Nephron progenitor cell (in vitro differentiated cells): ENCODE results near the gene HUS1.
"Not testable (repeated sequence)": the region's sequence is repeated elsewhere in the genome, so short reads cannot be mapped to it uniquely, and the experiment has no call there.

ENCODE experiments used
- DNase-seq: peaks from one replicate; pipeline ENCODE4 v3.0.0; 2021
- H3K27ac Mint-ChIP-seq: 2 replicates; pipeline ENCODE4 v1.8.0; 2021; ENCODE audit warnings: mild to moderate bottlenecking, moderate library complexity, mixed read lengths
- H3K27me3 Mint-ChIP-seq: 2 replicates; pipeline ENCODE4 v1.8.0; 2021; ENCODE audit warnings: mild to moderate bottlenecking, low read depth, mixed read lengths; ENCODE audit not compliant: poor library complexity
- H3K36me3 Mint-ChIP-seq: 2 replicates; pipeline ENCODE4 v1.8.0; 2021; ENCODE audit warnings: low read depth, mixed read lengths
- H3K4me1 Mint-ChIP-seq: 2 replicates; pipeline ENCODE4 v1.8.0; 2021; ENCODE audit warnings: mixed read lengths
- H3K4me3 Mint-ChIP-seq: 2 replicates; pipeline ENCODE4 v1.8.0; 2021; ENCODE audit warnings: mild to moderate bottlenecking, moderate library complexity, mixed read lengths
- H3K9me3 Mint-ChIP-seq: 2 replicates; pipeline ENCODE4 v1.8.0; 2021; ENCODE audit warnings: mild to moderate bottlenecking, moderate library complexity, mixed read lengths
- TF ChIP-seq, protein P1 (sequence below): fragments of 200-600 bp; sonication (generic); IDR thresholded peaks from 2 replicates; pipeline ENCODE4 v1.5.0; 2021; ENCODE audit warnings: antibody characterized with exemption

HUS1 gene

DNA sequence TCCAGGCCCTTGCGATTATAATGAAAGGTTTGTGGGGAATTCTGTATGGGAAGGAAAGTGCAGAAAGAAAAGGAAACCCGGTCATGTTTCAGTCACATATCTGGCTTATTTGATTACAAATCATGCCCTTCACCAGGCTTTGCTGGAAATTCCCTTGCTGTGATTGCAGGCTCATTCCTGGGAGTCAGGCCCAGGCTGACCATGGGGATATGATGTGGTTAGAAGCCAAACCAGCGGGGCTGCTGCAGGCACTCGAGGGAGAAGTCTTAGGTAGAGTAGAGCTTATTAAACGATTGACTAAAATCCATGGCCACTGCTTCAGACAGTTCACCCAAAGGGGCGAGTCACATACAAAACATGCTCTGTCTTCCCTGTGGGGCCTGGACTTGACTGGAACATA, 47.4 kb downstream of the HUS1 start:
- Mint-ChIP-seq H3K4me1 (peaks cover 46% of the 10 kb centered on the region), H3K27me3 (no peaks in the 10 kb centered on the region), H3K4me3 (no peak overlapping the region), H3K27ac (no peak overlapping the region), H3K9me3 (peaks cover 6% of the 10 kb centered on the region), H3K36me3 (no peaks in the 10 kb centered on the region)
- DNase-seq: no peak
- TF ChIP-seq, protein P1, sequence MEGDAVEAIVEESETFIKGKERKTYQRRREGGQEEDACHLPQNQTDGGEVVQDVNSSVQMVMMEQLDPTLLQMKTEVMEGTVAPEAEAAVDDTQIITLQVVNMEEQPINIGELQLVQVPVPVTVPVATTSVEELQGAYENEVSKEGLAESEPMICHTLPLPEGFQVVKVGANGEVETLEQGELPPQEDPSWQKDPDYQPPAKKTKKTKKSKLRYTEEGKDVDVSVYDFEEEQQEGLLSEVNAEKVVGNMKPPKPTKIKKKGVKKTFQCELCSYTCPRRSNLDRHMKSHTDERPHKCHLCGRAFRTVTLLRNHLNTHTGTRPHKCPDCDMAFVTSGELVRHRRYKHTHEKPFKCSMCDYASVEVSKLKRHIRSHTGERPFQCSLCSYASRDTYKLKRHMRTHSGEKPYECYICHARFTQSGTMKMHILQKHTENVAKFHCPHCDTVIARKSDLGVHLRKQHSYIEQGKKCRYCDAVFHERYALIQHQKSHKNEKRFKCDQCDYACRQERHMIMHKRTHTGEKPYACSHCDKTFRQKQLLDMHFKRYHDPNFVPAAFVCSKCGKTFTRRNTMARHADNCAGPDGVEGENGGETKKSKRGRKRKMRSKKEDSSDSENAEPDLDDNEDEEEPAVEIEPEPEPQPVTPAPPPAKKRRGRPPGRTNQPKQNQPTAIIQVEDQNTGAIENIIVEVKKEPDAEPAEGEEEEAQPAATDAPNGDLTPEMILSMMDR: no peak

DNA sequence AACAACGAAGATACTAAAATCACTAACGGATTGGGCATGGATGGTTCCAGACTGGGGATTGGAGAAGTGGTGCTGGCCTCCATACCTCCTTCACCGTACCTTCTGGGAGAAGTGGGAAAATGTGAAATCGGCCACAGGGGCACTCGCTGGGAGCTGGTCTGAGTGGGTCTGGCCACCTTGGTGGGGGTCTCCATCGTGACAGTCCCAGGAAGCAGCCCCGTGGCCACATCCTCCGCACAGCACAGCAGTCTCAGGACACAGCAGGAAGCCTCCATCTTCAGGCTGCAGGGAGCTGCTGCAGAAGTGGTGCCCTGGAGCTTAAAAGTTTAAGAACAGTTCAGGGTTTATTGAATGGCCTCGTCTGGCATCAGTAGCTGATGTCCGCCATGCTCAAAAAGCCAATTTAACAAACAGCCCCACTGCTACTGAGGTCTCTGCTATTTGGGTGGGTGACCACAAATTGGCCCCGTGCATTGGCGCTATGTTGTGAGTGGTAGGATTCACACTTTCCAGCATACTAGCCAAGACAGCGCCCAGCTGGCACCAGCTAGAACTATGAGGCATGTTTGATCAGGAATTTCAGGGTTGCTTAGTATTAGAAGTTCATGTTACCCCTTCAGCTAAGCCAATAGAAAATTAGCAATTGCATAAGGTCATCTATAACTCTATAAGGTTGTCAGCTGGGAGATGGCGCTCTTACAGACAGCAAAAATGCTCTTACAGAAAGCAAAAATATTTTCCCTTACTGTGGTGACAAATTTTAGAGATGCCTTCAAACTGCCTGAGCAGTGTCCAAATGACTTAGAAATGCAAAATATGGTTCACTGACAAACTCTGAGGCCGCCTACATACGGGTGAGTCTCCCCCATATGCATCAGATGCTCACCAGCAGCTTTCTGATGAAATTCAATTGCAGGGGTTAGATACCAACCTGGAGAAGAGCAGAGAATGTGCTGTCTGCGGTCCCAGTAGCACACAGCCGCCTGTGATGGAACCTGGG, 48.1 kb downstream of the HUS1 start:
- TF ChIP-seq, protein P1: no peak
- Mint-ChIP-seq H3K36me3 (no peaks in the 10 kb centered on the region), H3K27me3 (peaks cover 3% of the 10 kb centered on the region), H3K4me1 (peaks cover 39% of the 10 kb centered on the region), H3K9me3 (peaks cover 6% of the 10 kb centered on the region), H3K4me3 (no peak overlapping the region), H3K27ac (no peak overlapping the region)
- no peak for DNase-seq

DNA sequence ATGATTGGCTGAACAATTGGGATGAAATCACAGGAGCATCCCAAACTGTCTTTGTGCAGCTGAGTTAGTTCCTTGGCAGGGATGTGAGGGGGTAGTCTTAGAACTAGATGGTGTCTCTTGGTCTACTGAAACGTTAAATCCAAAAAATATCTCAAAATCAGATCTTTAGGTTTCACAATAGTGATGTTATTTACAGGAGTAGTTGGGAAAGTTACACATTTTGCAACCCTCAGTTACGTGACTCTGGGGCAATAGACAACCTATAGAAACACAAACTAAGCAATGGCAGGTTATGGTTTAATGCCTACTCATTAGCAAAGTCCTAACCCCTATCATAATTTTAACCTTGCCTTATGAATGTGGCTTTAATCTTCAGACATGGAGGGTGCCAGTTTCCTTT, 55.1 kb downstream of the HUS1 start:
- H3K4me3 Mint-ChIP-seq: no peak overlapping the region
- H3K27me3 Mint-ChIP-seq: peaks cover 3% of the 10 kb centered on the region
- DNase-seq: no peak
- H3K36me3 Mint-ChIP-seq: peaks cover 19% of the 10 kb centered on the region
- TF ChIP-seq, protein P1: no peak
- no peak overlapping the region for H3K27ac Mint-ChIP-seq
- H3K9me3 Mint-ChIP-seq: peaks cover 41% of the 10 kb centered on the region
- peaks cover 3% of the 10 kb centered on the region for H3K4me1 Mint-ChIP-seq

- not testable (repeated sequence) for DNase-seq, H3K4me1 Mint-ChIP-seq, H3K27ac Mint-ChIP-seq, H3K27me3 Mint-ChIP-seq, H3K4me3 Mint-ChIP-seq
- peaks cover 51% of the 10 kb centered on the region for H3K9me3 Mint-ChIP-seq
- H3K36me3 Mint-ChIP-seq: peaks cover 29% of the 10 kb centered on the region
Measured at GRCh38 chr7:47923081-47923875, 56.1 kb downstream of the HUS1 start.

GRCh38 chr7:47916514-47916913, 62.9 kb downstream of the HUS1 start:
- Mint-ChIP-seq H3K36me3 (peaks cover 60% of the 10 kb centered on the region), H3K9me3 (peaks cover 76% of the 10 kb centered on the region), H3K4me1 (peaks cover 39% of the 10 kb centered on the region)
- not testable (repeated sequence) for H3K27ac Mint-ChIP-seq, DNase-seq, H3K4me3 Mint-ChIP-seq, H3K27me3 Mint-ChIP-seq

DNA sequence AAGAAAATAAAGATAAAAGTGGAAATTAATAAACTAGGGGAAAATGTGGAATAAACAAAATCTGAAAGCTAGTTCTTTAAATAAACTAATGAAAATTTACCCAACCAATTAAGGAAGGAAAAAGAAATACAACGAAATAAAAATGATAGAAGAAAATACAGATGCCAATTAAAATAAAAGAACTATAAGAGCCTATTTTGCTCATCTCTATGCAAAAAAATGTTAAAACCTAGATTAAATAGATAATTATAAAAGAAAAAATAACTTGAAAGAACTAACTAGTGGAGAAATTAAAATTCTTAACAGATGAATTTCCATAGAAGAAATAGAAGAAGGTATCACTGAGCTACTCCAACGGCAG, 63.8 kb downstream of the HUS1 start:
- Mint-ChIP-seq H3K27ac (peak overlapping the region; percentile 96), H3K4me1 (peaks cover 44% of the 10 kb centered on the region), H3K36me3 (peaks cover 57% of the 10 kb centered on the region), H3K4me3 (peak overlapping the region; percentile 22), H3K27me3 (peaks cover 4% of the 10 kb centered on the region), H3K9me3 (peaks cover 72% of the 10 kb centered on the region)
- TF ChIP-seq, protein P1: no peak
- DNase-seq: no peak
